T47D (cell line): ENCODE results near the gene POLR3E.
"Not testable (repeated sequence)": the region's sequence is repeated elsewhere in the genome, so short reads cannot be mapped to it uniquely, and the experiment has no call there.

ENCODE experiments used
- DNase-seq, 2 experiments: peaks; one replicate each; pipeline versions ENCODE4 v3.0.0 to v3.0.0-alpha.2; 2011 to 2012; ENCODE audit warnings: low read depth in 1 of 2, low spot score in 1 of 2
- JUND ChIP-seq: IDR thresholded peaks from 2 replicates; pipeline ENCODE4 v1.6.1; 2012; ENCODE audit warnings: low read depth
- in situ Hi-C: cut with HindIII; loops from 2 replicates; pipeline ENCODE4 v1.10.0; 2016; ENCODE audit warnings: low sequenced_read_pairs, low pct_unique_long_range_greater_than_20kb

POLR3E gene

GRCh38 chr16:22353191-22353919 lies 56.1 kb downstream of the POLR3E start:
- DNase-seq = no peak
- TF ChIP-seq JUND = no peak
- in situ Hi-C loops = no loop called here

DNA sequence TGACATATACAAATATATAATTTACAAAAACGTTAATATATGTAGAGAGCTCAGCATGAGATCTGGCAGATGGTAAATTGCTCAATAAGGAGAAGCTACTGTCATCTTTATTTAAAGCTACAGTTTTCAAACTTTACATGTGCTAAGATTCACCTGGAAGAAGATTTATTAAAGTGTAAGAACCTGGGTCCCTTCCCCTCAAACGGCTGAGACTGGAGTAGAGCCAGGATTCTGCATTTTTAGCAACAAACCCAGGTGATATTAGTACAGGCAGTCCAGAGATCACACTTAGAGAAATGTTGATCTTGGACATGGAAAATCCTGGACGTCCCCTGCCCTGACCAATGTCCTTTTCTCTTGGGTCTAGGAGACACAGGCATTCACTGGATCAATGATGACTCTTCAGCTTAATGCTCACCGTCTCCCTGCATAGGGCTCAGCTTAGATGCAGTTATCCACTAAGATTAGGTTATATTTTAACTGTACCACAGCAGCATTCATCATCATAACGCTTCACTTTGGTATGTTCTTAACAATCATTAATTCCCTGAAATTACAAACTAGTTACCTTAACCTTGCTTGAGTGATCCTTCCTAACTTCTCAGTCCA lies 56.8 kb downstream of the POLR3E start:
- no peak for DNase-seq
- TF ChIP-seq JUND = no peak
- in situ Hi-C loops = no loop called here

GRCh38 chr16:22355487-22355908 lies 58.3 kb downstream of the POLR3E start:
- DNase-seq = no peak
- in situ Hi-C loops = no loop called here
- TF ChIP-seq JUND = no peak

GRCh38 chr16:22356930-22357634 lies 59.9 kb downstream of the POLR3E start:
- in situ Hi-C loops = no loop called here
- TF ChIP-seq JUND = no peak
- no peak for DNase-seq

GRCh38 chr16:22357635-22357971 lies 60.4 kb downstream of the POLR3E start:
- in situ Hi-C loops = no loop called here
- no peak for TF ChIP-seq JUND
- no peak for DNase-seq

DNA sequence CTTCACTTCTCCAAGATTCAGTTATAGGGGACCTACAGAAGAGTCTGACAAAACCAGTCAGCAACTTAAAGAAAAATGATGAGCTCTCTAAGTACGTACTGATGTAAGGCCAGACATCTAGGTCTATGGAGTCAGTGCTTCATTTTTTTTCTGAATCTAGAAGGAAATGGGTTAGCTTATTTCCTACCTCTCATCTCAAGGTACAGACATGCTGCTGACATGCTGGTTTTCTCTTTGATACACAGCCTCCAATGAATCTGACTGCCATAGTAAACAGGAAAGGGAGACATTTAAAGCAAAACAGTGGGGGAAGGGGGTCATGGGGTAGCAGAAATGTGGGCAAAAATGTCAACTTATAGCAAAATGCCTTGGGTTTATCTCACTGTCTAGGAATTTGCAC lies 60.8 kb downstream of the POLR3E start:
- in situ Hi-C loops = no loop called here
- no peak for TF ChIP-seq JUND
- DNase-seq = no peak

DNA sequence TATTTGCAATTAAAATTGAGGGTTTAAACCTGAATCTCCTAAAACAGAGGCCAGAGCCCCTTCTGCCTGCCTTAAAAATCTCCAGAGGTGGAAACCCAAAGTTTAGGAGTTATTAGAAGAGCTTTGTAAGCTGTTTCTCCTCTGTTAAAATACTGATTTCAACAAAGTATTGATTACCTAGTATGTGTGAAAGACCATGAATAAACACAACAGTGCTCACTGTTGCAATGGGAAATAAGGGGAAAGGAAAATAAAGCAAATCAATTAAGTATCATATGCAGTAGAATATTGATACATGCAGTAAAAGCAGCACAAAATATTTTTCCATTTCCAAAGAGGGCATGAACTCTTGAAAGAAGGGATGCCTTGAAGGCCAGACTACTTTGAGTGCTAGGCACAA lies 62.5 kb downstream of the POLR3E start:
- no peak for DNase-seq
- TF ChIP-seq JUND = no peak
- in situ Hi-C loops = no loop called here

- no peak for TF ChIP-seq JUND
- in situ Hi-C loops = no loop called here
- DNase-seq = no peak
These were observed 63.9 kb downstream of the POLR3E start for GRCh38 chr16:22360963-22361659.

GRCh38 chr16:22364241-22364640 lies 67.0 kb downstream of the POLR3E start:
- in situ Hi-C loops = no loop called here
- TF ChIP-seq JUND = no peak
- DNase-seq = no peak

- no peak for TF ChIP-seq JUND
- in situ Hi-C loops = no loop called here
- no peak for DNase-seq
These were observed 69.2 kb downstream of the POLR3E start for GRCh38 chr16:22366371-22366770.

- TF ChIP-seq JUND = no peak
- in situ Hi-C loops = no loop called here
- DNase-seq = no peak
These were observed 69.7 kb downstream of the POLR3E start for GRCh38 chr16:22366889-22367288.

GRCh38 chr16:22368200-22368826 lies 71.1 kb downstream of the POLR3E start:
- in situ Hi-C loops, DNase-seq: not testable (repeated sequence)
